GM12892 (cell line): Measurements from ENCODE around the gene ASB14.

ENCODE experiments used
- POLR2A ChIP-seq: IDR thresholded peaks from 2 replicates; pipeline ENCODE4 v1.6.1; 2011; ENCODE audit warnings: low read depth, low read length, control low read depth
- POLR2AphosphoS5 ChIP-seq: IDR thresholded peaks from 2 replicates; pipeline ENCODE4 v1.6.1; 2011; ENCODE audit warnings: low read depth, low read length, control low read depth
- TAF1 ChIP-seq: IDR thresholded peaks from 2 replicates; pipeline ENCODE4 v1.6.1; 2011; ENCODE audit warnings: low read depth, mild to moderate bottlenecking, control low read depth, low read length, borderline replicate concordance

DNA sequence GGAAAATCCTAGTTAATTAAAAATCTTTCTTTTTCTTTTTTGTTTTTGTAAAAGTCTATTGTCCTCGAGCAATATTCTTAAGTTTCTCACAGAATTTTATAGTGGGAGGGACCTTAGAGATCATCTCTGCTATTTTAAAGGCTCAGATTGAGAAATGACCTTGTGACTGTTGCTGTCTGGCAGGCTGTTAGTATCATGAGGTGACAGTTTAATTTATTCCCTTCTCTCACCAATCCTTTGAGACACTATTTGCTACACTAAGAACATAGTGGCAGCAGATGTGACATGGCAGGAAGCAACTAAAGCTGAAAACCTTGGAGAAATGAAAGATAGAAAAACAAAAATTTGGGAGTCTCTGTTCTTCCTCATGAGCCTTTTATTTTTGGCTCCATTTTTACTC is 40.1 kb downstream of the ASB14 start:
- TF ChIP-seq POLR2AphosphoS5 (no peak), POLR2A (no peak), TAF1 (no peak)
